ENCODE measurements around the gene SRRM2.

The SRRM2 gene

DNA sequence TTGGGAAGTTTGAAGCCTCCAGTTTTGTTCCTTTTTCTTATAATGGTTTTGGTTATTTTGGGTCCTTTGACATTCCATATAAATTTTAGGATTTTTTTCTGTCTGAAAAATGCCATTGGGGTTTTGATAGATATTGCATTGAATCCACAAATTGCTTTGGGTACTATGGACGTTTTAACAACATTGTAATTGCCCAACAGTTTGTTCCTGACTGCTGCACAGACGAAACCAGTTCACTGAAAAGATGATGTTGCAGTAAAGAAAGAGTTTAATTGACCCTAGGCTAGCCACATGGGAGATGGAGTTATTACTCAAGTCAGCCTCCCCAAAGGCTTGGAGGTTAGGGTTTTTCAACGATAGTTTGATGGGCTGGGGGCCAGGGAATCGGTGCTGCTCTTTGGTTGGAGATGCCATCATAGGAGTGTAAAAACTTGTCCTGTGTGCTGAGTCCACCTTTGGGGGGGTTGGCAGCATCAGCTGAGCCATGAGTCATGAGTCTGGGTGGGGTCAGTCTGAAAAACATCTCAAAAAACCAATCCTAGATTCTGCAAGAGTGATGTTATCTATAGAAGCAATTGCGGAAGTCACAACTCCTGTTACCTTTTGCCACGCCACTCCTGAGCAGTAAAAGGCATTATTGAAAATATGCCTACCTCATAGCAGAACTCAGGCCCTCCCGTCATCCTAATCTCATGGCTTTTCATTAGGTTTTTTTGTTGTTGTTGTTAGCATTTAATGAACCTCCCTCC, 43.1 kb downstream of the SRRM2 start:
- Histone ChIP-seq H3K27ac (ENCODE audit: low read length) (no peak overlapping the region), H3K4me1 (ENCODE audit: control insufficient read depth in 1 of 2, insufficient read depth in 2 of 2, low read length in 2 of 2) (peaks cover 0 to 3% of the 10 kb centered on the region in 2 donors), H3K9me3 (ENCODE audit: control insufficient read depth in 1 of 2, low read length in 2 of 2) (no peaks in the 10 kb centered on the region), H3K4me3 (ENCODE audit: low read depth in 1 of 2, low read length in 2 of 2) (no peak overlapping the region), H3K27me3 (ENCODE audit: low read depth, low read length) (no peaks in the 10 kb centered on the region), H3K36me3 (ENCODE audit: control insufficient read depth in 1 of 2, insufficient read depth in 2 of 2, low read length in 2 of 2) (no peaks in the 10 kb centered on the region)

DNA sequence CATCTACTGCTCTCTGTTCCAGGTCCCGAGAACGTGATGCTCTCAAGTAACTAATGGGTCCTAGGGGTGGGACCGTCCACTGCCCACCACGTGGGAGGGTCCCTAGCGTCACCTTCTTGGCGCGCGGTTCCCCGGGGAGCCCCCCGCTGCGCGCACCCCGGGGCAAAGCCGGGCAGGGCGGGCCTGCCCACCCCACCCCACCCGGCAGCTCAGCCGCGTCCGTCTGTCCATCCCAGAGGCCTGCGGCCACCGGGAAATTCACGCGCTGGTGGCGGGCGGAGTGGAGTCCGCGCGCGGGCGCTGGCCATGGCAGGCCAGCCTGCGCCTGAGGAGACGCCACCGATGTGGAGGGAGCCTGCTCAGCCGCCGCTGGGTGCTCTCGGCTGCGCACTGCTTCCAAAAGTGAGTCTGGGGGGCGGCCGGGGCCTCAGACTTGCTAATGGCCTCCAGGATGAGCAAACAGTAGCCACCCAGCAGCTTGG, 46.3 kb downstream of the SRRM2 start:
- Histone ChIP-seq H3K4me3 (ENCODE audit: low read depth in 1 of 2, low read length in 2 of 2) (no peak overlapping the region), H3K36me3 (ENCODE audit: control insufficient read depth in 1 of 2, insufficient read depth in 2 of 2, low read length in 2 of 2) (no peaks in the 10 kb centered on the region), H3K9me3 (ENCODE audit: control insufficient read depth in 1 of 2, low read length in 2 of 2) (peaks cover 3 to 5% of the 10 kb centered on the region in 2 donors), H3K27me3 (ENCODE audit: low read depth, low read length) (no peaks in the 10 kb centered on the region), H3K27ac (ENCODE audit: low read length) (no peak overlapping the region), H3K4me1 (ENCODE audit: control insufficient read depth in 1 of 2, insufficient read depth in 2 of 2, low read length in 2 of 2) (peaks cover 0 to 3% of the 10 kb centered on the region in 2 donors)

DNA sequence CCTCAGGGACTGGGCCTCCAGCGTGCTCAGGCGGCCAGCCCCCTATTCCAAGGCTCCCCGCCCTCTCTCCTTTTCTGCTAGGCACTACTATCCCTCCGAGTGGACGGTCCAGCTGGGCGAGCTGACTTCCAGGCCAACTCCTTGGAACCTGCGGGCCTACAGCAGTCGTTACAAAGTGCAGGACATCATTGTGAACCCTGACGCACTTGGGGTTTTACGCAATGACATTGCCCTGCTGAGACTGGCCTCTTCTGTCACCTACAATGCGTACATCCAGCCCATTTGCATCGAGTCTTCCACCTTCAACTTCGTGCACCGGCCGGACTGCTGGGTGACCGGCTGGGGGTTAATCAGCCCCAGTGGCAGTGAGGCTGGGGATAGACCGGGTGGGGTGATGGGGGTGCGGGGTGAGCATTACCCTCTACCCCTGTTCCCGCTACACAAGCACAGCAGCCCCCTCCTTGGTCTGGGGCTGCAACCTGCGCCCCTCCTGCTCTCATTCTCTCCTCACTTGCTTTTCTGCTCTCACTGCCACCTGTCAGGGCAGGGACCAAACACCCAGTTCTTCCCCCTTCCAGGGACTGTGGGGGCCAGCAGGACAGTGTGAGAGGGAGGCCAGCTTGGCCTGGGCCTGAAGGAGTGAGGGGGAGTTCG, 46.9 kb downstream of the SRRM2 start:
- Histone ChIP-seq H3K4me3 (ENCODE audit: low read depth in 1 of 2, low read length in 2 of 2) (no peak overlapping the region), H3K27me3 (ENCODE audit: low read depth, low read length) (no peaks in the 10 kb centered on the region), H3K9me3 (ENCODE audit: control insufficient read depth in 1 of 2, low read length in 2 of 2) (peaks cover 7 to 10% of the 10 kb centered on the region in 2 donors), H3K27ac (ENCODE audit: low read length) (no peak overlapping the region), H3K4me1 (ENCODE audit: control insufficient read depth in 1 of 2, insufficient read depth in 2 of 2, low read length in 2 of 2) (peaks cover 0 to 3% of the 10 kb centered on the region in 2 donors), H3K36me3 (ENCODE audit: control insufficient read depth in 1 of 2, insufficient read depth in 2 of 2, low read length in 2 of 2) (no peaks in the 10 kb centered on the region)

DNA sequence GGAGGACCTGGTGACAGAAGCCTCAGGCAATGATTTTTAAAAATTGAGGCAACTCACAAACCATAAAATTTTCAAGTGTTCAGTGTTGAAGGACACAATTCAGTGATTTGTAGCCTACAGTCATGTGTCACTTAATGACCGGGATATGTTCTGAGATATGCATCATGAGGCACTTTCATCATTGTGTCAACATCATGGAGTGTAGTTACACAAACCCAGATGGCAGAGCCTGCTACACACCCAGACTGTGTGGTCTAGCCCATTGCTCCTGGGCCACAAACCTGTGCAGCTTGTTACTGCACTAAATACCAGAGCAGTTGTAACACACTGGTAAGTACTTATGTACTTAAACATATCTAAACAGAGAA, 47.4 kb downstream of the SRRM2 start:
- H3K27me3 ChIP-seq (ENCODE audit: low read depth, low read length) = no peaks in the 10 kb centered on the region
- H3K4me1 ChIP-seq (ENCODE audit: control insufficient read depth in 1 of 2, insufficient read depth in 2 of 2, low read length in 2 of 2) = peaks cover 0 to 3% of the 10 kb centered on the region in 2 donors
- no peak overlapping the region for H3K27ac ChIP-seq (ENCODE audit: low read length)
- H3K9me3 ChIP-seq (ENCODE audit: control insufficient read depth in 1 of 2, low read length in 2 of 2) = peaks cover 7 to 15% of the 10 kb centered on the region in 2 donors
- no peak overlapping the region for H3K4me3 ChIP-seq (ENCODE audit: low read depth in 1 of 2, low read length in 2 of 2)
- no peaks in the 10 kb centered on the region for H3K36me3 ChIP-seq (ENCODE audit: control insufficient read depth in 1 of 2, insufficient read depth in 2 of 2, low read length in 2 of 2)

DNA sequence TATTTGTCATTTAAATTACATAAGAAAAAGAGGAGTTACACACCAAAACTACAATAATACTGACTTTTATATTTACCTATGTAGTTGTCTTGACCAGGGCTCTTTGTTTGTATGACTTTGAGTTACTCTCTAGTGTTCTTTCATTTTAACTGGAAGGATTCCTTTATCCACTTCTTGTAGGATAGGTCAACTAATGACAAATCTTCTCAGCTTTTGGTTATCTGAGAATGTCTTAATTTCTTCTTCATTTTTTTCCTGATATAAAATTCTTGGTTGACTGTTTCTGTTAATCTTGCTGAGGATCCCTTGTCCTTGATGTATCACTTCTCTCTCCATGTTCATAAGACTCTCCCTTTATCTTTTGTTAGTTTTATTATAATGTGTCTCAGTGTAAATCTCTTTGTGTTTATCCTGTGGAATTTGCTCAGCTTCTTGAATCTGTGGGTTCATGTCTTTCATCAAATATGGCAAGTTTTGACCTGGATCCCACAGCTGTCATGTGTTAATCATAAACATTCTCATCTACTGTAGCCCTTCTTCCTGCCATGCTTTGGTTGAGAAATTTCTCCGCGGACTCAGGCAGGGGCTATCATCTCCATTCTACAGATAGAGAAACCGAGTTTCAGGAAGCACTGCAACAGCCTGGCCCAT, 51.2 kb downstream of the SRRM2 start:
- Histone ChIP-seq H3K27ac (ENCODE audit: low read length) (no peak overlapping the region), H3K4me3 (ENCODE audit: low read depth in 1 of 2, low read length in 2 of 2) (no peak overlapping the region), H3K27me3 (ENCODE audit: low read depth, low read length) (peaks cover 7% of the 10 kb centered on the region), H3K4me1 (ENCODE audit: control insufficient read depth in 1 of 2, insufficient read depth in 2 of 2, low read length in 2 of 2) (peaks cover 0 to 3% of the 10 kb centered on the region in 2 donors), H3K36me3 (ENCODE audit: control insufficient read depth in 1 of 2, insufficient read depth in 2 of 2, low read length in 2 of 2) (no peaks in the 10 kb centered on the region), H3K9me3 (ENCODE audit: control insufficient read depth in 1 of 2, low read length in 2 of 2) (peaks cover 7 to 15% of the 10 kb centered on the region in 2 donors)

- peaks cover 0 to under 1% of the 10 kb centered on the region in 2 donors for H3K4me1 ChIP-seq (ENCODE audit: control insufficient read depth in 1 of 2, insufficient read depth in 2 of 2, low read length in 2 of 2)
Observed at GRCh38 chr16:2804728-2805127, 52.3 kb downstream of the SRRM2 start.

GRCh38 chr16:2806286-2806685, 53.8 kb downstream of the SRRM2 start:
- no peaks in the 10 kb centered on the region for H3K4me1 ChIP-seq (ENCODE audit: control insufficient read depth in 1 of 2, insufficient read depth in 2 of 2, low read length in 2 of 2)
- H3K9me3 ChIP-seq (ENCODE audit: control insufficient read depth in 1 of 2, low read length in 2 of 2) = peaks cover 7 to 15% of the 10 kb centered on the region in 2 donors
- H3K4me3 ChIP-seq (ENCODE audit: low read depth in 1 of 2, low read length in 2 of 2) = no peak overlapping the region
- H3K27me3 ChIP-seq (ENCODE audit: low read depth, low read length) = peaks cover 7% of the 10 kb centered on the region
- no peak overlapping the region for H3K27ac ChIP-seq (ENCODE audit: low read length)
- no peaks in the 10 kb centered on the region for H3K36me3 ChIP-seq (ENCODE audit: control insufficient read depth in 1 of 2, insufficient read depth in 2 of 2, low read length in 2 of 2)

More at GRCh38 chr16:2804728-2805127, 52.3 kb downstream of the SRRM2 start:
- H3K27me3 ChIP-seq (ENCODE audit: low read depth, low read length) = peaks cover 7% of the 10 kb centered on the region
- no peaks in the 10 kb centered on the region for H3K36me3 ChIP-seq (ENCODE audit: control insufficient read depth in 1 of 2, insufficient read depth in 2 of 2, low read length in 2 of 2)
- H3K27ac ChIP-seq (ENCODE audit: low read length) = no peak overlapping the region
- peaks cover 7 to 15% of the 10 kb centered on the region in 2 donors for H3K9me3 ChIP-seq (ENCODE audit: control insufficient read depth in 1 of 2, low read length in 2 of 2)
- no peak overlapping the region for H3K4me3 ChIP-seq (ENCODE audit: low read depth in 1 of 2, low read length in 2 of 2)

- Histone ChIP-seq H3K27me3 (ENCODE audit: low read depth, low read length) (peaks cover 7% of the 10 kb centered on the region), H3K36me3 (ENCODE audit: control insufficient read depth in 1 of 2, insufficient read depth in 2 of 2, low read length in 2 of 2) (no peaks in the 10 kb centered on the region), H3K4me3 (ENCODE audit: low read depth in 1 of 2, low read length in 2 of 2) (no peak overlapping the region), H3K27ac (ENCODE audit: low read length) (no peak overlapping the region), H3K9me3 (ENCODE audit: control insufficient read depth in 1 of 2, low read length in 2 of 2) (peaks cover 7 to 15% of the 10 kb centered on the region in 2 donors), H3K4me1 (ENCODE audit: control insufficient read depth in 1 of 2, insufficient read depth in 2 of 2, low read length in 2 of 2) (no peaks in the 10 kb centered on the region)
Observed at GRCh38 chr16:2808181-2808580, 55.7 kb downstream of the SRRM2 start.

- Histone ChIP-seq H3K36me3 (ENCODE audit: control insufficient read depth in 1 of 2, insufficient read depth in 2 of 2, low read length in 2 of 2) (no peaks in the 10 kb centered on the region), H3K4me1 (ENCODE audit: control insufficient read depth in 1 of 2, insufficient read depth in 2 of 2, low read length in 2 of 2) (no peaks in the 10 kb centered on the region), H3K27ac (ENCODE audit: low read length) (no peak overlapping the region), H3K9me3 (ENCODE audit: control insufficient read depth in 1 of 2, low read length in 2 of 2) (peaks cover 0 to 6% of the 10 kb centered on the region in 2 donors), H3K27me3 (ENCODE audit: low read depth, low read length) (peaks cover 7% of the 10 kb centered on the region), H3K4me3 (ENCODE audit: low read depth in 1 of 2, low read length in 2 of 2) (no peak overlapping the region)
Observed at GRCh38 chr16:2809149-2809760, 56.8 kb downstream of the SRRM2 start.

DNA sequence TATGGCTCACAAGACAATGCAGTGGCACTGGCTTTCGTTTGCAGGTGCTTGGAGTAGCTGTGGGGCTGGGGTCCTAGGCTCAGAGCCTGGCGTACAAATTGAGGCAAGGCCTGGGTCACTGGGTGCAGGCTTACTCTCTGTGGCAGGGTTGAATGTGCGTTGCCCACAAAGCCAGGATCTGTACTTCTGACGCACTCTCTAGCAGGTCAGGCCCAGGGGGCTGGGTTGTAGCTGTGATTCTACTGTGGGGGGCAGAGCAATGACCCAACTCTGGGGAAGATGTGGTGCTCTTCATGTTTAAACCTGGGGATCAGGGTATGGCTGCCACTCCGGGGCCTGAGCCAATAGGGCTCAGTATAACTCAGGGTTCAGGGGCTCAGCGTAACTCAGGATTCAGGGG, 58.2 kb downstream of the SRRM2 start:
- H3K4me3 ChIP-seq (ENCODE audit: low read depth in 1 of 2, low read length in 2 of 2) = no peak overlapping the region
- no peaks in the 10 kb centered on the region for H3K9me3 ChIP-seq (ENCODE audit: control insufficient read depth in 1 of 2, low read length in 2 of 2)
- H3K27me3 ChIP-seq (ENCODE audit: low read depth, low read length) = peaks cover 8% of the 10 kb centered on the region
- H3K4me1 ChIP-seq (ENCODE audit: control insufficient read depth in 1 of 2, insufficient read depth in 2 of 2, low read length in 2 of 2) = no peaks in the 10 kb centered on the region
- H3K27ac ChIP-seq (ENCODE audit: low read length) = no peak overlapping the region
- H3K36me3 ChIP-seq (ENCODE audit: control insufficient read depth in 1 of 2, insufficient read depth in 2 of 2, low read length in 2 of 2) = no peaks in the 10 kb centered on the region

Measured in muscle layer of duodenum (tissue), 2 donors.